Activated naive CD8-positive, alpha-beta T cell treated with anti-CD3 and anti-CD28 coated beads, Interleukin-2, amount 50 U/mL, for 24 hours (primary cell): ENCODE measurements around the gene PDE6G.

Experiments used
- ATAC-seq: fragments of 150-1000 bp; cut with Tn5 transposase; one replicate; pipeline ENCODE4 v1.10.0; 2021
- DNase-seq: peaks from one replicate; pipeline ENCODE4 v3.0.0; 2021
- H3K27ac Mint-ChIP-seq: one replicate; pipeline ENCODE4 v1.8.0; 2021; ENCODE audit warnings: mild to moderate bottlenecking, mixed read lengths
- H3K27me3 Mint-ChIP-seq: one replicate; pipeline ENCODE4 v1.8.0; 2021; ENCODE audit warnings: mixed read lengths
- H3K36me3 Mint-ChIP-seq: one replicate; pipeline ENCODE4 v1.8.0; 2021; ENCODE audit warnings: low read depth, mixed read lengths
- H3K4me1 Mint-ChIP-seq: one replicate; pipeline ENCODE4 v1.8.0; 2021; ENCODE audit warnings: mixed read lengths
- H3K4me3 Mint-ChIP-seq: one replicate; pipeline ENCODE4 v1.8.0; 2021; ENCODE audit warnings: mild to moderate bottlenecking, moderate library complexity, mixed read lengths
- H3K9me3 Mint-ChIP-seq: one replicate; pipeline ENCODE4 v1.8.0; 2021; ENCODE audit warnings: mixed read lengths

Gene PDE6G

DNA sequence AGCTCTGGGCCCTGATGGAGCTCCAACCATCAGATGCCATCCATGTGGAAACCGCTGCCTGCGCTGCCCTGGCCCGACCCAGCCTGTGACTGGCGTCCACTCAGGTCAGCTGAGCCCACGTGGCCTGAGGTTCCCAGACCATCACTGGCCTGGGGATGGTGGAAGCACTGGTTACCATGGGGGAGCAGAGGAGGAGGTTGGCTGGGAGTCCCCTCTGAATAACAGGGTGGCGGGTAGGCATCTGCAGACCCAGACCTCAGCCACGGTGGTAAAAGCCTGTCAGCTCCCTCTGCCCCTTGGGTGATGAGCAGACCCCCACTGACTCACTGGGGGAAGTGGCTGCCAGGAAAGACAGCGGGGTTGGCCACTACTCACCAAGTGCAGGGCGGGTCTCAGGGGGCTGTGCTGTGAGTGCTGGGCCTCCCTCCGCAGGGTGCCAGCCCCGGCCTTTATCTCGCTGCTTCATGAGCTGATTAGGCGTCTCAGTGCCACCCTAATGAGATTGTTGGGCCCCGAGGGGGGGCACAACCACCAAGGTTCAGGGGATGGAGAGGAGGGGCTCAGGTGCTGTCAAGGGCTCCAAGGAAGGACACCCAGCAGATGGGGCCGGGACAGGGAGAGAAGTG lies at the start of gene PDE6G:
Gene PDE6G (minus strand): TSS at position 425 of the 626 bp plus-strand sequence. CDS start 3,237 bp downstream, outside the sequence.
- Mint-ChIP-seq H3K27ac (no peak within 1 kb of the TSS), H3K9me3 (no peaks in the 10 kb centered on the region), H3K27me3 (no peaks in the 10 kb centered on the region), H3K4me1 (peaks cover 12% of the 10 kb centered on the region), H3K4me3 (no peak within 1 kb of the TSS), H3K36me3 (no peaks in the 10 kb centered on the region)
- ATAC-seq, result no peak
- no peak for DNase-seq

DNA sequence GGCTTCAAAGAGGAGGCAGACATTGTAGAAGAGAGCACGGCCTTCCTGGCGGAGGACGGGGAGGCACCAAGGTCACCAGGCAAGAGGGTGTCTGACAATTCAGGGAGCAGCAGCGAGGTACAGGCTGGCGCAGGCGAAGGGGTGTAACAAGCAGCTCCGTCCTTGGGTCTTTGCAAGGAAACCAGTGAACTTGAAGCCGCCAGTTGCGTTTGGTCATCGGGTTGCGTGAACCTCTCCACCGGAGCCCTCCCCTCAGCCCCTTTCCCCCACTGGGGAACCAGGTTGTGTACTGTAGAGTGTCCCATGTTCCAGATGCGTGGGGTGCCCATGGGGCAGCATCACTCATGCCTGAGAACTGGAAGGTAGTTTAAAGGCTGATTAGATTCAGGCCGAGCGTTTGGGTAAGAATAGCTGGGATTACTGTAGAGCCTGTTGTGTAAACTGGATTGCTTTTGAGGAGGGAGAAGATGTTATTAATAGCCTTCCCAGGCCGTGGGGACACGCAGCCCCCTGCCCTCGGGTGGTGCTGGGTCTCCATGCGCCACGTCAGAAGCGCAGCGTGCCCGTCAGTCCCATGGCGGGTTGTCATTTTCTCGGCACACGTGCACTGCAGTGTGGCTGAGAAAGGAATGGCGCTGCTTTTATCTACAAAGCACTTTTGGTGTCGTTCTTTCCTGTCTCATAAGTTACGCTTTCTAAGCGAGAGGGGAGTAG lies 49.3 kb upstream of the PDE6G start:
- no peak for ATAC-seq
- peaks cover 36% of the 10 kb centered on the region for H3K4me1 Mint-ChIP-seq
- H3K9me3 Mint-ChIP-seq, result no peaks in the 10 kb centered on the region
- peak overlapping the region; percentile 49 for H3K4me3 Mint-ChIP-seq
- peaks cover 40% of the 10 kb centered on the region for H3K36me3 Mint-ChIP-seq
- no peaks in the 10 kb centered on the region for H3K27me3 Mint-ChIP-seq
- H3K27ac Mint-ChIP-seq, result peak overlapping the region; percentile 60
- no peak for DNase-seq

DNA sequence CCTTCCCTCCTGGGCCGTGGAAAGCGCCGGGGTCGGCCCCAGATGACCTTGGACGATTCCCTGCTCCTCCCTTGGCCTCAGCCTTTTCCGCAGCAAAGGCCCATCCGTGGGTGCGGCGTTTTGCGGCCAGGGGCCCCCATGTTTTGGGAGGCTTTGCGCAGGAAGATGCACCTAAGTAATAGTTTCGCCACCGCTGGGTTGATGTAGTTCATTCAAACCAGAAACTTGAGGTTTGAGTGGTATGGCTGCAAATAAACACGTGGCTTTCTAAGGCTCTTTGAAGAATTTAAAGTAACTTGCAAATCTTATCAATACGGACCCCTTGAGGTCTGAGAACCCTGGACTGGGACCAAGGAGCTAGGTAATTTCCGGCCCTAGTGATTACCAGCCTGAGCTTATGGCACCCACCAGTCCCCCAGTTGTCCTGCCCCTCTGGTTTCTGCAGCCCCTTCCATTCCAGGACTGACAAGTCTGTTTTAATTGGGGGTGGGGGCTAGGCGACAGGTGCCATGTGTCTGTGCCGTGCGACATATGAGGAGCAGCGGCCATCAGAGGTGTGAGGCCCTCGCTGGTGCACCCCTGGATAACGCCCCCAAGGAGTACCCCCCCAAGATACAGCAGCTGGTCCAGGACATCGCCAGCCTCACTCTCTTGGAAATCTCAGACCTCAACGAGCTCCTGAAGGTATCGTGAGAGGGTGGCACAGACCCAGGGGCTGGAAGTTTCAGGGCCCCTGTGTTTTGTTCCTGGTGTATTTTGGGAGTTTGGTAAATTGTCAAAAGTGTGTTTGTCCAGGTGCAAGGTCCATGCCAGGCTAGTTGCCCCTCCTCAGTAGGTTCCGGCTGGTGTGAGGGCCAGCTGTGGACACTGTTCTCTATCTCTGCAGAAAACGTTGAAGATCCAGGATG lies 47.7 kb upstream of the PDE6G start:
- ATAC-seq (no peak), DNase-seq (no peak)
- Mint-ChIP-seq H3K4me3 (peak overlapping the region; percentile 90), H3K27ac (peak overlapping the region; percentile 77), H3K4me1 (peaks cover 30% of the 10 kb centered on the region), H3K36me3 (peaks cover 42% of the 10 kb centered on the region), H3K9me3 (no peaks in the 10 kb centered on the region), H3K27me3 (no peaks in the 10 kb centered on the region)

DNA sequence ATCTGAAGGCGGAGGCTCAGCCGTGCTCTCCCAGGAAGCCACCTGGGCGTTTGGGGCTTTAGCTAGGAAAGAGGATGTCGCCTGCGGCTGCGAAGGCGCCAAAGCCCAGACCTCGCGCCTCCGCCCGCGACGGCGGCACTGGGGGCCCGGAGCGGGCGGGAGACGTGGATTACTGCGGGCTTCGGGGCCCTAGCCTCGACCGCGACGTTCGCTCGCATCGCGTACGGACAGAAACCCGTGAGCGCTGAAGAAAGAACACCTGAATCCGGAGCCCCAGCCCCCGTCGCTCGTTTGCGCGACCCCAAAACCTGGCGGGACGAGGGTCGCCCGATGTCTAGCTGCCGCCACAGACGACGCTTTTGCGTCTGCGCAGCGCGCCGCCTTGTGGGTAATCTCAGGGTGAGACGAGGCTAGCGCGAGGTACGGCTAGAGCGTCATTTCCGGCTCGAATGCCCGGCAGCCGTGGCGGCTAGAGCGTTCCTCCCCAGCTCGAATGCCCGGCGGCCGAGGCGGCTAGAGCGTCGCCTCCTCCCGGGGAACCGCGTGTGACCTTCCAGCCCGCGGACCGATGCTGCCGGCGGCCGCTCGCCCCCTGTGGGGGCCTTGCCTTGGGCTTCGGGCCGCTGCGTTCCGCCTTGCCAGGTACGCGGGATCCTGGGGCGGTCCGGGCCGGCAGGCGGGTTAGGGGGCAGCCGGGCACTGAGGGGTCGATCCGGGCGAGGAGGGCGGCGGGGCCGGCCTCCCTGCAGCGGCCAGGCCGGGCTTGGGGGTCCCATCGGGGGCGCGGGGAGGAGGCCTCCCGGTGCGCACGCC lies 46.8 kb upstream of the PDE6G start, which contains the start of gene MRPL12:
Gene MRPL12 (plus strand): TSS at position 434 of the 813 bp plus-strand sequence. CDS start 135 bp downstream, at position 569.
- no peaks in the 10 kb centered on the region for H3K9me3 Mint-ChIP-seq
- H3K36me3 Mint-ChIP-seq, result peaks cover 50% of the 10 kb centered on the region
- H3K27me3 Mint-ChIP-seq, result no peaks in the 10 kb centered on the region
- H3K4me1 Mint-ChIP-seq, result peaks cover 30% of the 10 kb centered on the region
- DNase-seq (peak; percentile 93), ATAC-seq (peak; percentile 85)
- peak within 1 kb of the TSS; percentile 90 for H3K4me3 Mint-ChIP-seq
- H3K27ac Mint-ChIP-seq, result peak within 1 kb of the TSS; percentile 95

DNA sequence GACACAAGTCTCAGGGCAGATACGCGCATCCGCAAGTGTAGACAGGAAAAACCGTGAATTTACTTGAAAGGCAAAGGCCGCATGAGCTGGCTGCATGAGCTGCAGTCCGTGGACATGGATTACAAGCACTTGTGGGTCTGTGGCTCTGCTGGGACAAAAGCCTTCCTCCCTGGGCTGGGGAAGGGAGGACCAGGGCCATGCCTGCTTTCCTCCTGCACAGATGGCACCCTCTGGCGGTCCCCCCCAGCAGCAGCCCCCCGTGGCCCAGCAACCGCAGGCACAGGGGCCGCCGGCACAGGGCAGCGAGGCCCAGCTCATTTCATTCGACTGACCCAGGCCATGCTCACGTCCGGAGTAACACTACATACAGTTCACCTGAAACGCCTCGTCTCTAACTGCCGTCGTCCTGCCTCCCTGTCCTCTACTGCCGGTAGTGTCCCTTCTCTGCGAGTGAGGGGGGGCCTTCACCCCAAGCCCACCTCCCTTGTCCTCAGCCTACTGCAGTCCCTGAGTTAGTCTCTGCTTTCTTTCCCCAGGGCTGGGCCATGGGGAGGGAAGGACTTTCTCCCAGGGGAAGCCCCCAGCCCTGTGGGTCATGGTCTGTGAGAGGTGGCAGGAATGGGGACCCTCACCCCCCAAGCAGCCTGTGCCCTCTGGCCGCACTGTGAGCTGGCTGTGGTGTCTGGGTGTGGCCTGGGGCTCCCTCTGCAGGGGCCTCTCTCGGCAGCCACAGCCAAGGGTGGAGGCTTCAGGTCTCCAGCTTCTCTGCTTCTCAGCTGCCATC lies 45.1 kb upstream of the PDE6G start:
- Mint-ChIP-seq H3K27ac (peak overlapping the region; percentile 95), H3K4me1 (peaks cover 30% of the 10 kb centered on the region), H3K27me3 (no peaks in the 10 kb centered on the region), H3K4me3 (peak overlapping the region; percentile 90), H3K9me3 (no peaks in the 10 kb centered on the region), H3K36me3 (peaks cover 52% of the 10 kb centered on the region)
- ATAC-seq, result peak; percentile 20
- peak; percentile 38 for DNase-seq

DNA sequence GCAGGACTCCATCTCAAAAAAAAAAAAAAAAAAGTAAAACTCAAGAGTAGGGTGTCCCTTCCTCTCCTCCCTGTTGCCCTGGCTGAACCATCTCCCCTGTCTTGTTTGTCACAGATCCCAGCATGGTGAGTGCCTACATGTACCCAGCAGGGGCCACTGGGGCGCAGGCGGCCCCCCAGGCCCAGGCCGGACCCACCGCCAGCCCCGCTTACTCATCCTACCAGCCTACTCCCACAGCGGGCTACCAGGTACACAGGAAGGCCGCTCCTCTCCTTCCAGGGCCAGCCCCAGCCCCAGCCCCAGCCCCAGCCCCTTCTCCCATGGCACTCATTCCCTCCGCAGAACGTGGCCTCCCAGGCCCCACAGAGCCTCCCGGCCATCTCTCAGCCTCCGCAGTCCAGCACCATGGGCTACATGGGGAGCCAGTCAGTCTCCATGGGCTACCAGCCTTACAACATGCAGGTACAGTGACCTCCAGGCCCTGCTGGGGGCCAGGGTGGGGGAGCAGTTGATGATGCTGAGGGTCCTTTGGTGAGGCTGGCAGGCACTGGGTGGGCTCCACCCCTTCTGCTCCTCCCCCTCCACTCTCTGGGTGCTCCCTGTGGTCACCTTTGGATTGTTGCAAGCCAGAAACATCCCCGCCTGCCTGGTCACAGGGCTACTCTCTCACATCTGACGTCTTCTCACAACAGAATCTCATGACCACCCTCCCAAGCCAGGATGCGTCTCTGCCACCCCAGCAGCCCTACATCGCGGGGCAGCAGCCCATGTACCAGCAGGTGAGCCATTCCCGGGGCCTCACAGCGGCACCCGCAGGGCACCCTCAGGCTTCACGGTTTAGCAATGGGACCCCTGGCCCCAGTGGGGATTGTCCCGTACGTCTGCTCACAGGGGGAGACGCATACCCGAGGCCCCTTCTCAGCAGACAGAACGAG lies 44.3 kb upstream of the PDE6G start:
- ATAC-seq (no peak), DNase-seq (no peak)
- Mint-ChIP-seq H3K9me3 (no peaks in the 10 kb centered on the region), H3K27ac (peak overlapping the region; percentile 8), H3K36me3 (peaks cover 45% of the 10 kb centered on the region), H3K4me1 (peaks cover 24% of the 10 kb centered on the region), H3K27me3 (no peaks in the 10 kb centered on the region), H3K4me3 (peak overlapping the region; percentile 90)

DNA sequence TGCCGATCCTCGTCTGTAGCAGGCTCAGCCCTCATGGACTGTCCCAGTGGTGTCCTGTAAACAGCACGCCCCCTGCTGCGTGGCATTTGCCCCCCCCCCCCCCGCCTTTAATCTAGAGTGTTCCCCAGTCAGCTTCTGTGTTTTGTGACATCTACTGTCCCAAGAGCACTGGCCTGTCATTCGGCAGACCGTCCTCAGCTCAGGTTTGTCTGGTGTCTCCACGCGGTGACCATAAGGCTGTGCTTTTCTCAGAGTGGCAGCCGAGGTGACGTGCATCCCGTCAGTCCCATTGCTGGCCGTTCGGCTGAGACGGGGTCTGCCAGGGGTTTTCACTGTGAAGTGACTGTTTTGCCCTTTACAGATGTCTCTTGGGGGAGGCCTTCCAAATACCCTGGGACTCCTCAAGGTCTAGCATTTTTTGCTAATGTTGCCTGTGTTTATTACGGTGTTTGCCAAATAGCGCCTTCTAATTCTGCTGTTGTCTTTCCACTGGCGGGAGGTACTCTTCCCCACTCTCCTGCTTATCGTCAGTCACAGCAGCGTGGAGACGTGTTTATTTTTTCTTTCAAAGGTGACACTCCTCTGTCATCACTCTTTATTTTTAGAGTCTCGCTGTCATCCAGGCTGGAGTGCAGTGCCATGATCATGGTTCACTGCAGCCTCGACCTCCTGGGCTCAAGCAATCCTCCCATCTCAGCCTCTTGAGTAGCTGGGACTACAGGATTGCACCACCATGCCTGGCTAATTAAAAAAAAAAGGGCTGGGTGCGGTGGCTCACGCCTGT lies 41.1 kb upstream of the PDE6G start:
- Mint-ChIP-seq H3K36me3 (peaks cover 33% of the 10 kb centered on the region), H3K27ac (no peak overlapping the region), H3K27me3 (no peaks in the 10 kb centered on the region), H3K9me3 (no peaks in the 10 kb centered on the region), H3K4me3 (no peak overlapping the region), H3K4me1 (peaks cover 15% of the 10 kb centered on the region)
- DNase-seq, result no peak
- no peak for ATAC-seq

DNA sequence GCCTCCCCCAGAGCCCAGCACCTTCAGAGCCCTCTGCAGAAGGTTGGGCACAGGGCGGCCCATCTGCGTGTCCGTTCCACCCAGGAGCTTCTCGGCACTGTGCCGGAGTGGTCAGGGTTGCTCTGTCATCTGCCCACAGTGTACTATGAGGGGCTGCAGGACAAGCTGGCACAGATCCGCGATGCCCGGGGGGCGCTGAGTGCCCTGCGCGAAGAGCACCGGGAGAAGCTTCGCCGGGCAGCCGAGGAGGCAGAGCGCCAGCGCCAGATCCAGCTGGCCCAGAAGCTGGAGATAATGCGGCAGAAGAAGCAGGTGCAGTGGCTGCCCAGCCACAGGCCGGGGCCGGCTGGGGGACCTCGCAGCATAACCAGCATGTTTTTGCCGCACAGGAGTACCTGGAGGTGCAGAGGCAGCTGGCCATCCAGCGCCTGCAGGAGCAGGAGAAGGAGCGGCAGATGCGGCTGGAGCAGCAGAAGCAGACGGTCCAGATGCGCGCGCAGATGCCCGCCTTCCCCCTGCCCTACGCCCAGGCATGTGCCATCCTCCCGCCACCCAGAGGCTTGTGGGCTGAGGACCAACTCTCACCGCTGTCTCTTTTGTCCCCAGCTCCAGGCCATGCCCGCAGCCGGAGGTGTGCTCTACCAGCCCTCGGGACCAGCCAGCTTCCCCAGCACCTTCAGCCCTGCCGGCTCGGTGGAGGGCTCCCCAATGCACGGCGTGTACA lies 40.0 kb upstream of the PDE6G start:
- Mint-ChIP-seq H3K27me3 (no peaks in the 10 kb centered on the region), H3K4me3 (no peak overlapping the region), H3K36me3 (peaks cover 32% of the 10 kb centered on the region), H3K27ac (no peak overlapping the region), H3K9me3 (no peaks in the 10 kb centered on the region), H3K4me1 (peaks cover 8% of the 10 kb centered on the region)
- ATAC-seq (no peak), DNase-seq (no peak)

DNA sequence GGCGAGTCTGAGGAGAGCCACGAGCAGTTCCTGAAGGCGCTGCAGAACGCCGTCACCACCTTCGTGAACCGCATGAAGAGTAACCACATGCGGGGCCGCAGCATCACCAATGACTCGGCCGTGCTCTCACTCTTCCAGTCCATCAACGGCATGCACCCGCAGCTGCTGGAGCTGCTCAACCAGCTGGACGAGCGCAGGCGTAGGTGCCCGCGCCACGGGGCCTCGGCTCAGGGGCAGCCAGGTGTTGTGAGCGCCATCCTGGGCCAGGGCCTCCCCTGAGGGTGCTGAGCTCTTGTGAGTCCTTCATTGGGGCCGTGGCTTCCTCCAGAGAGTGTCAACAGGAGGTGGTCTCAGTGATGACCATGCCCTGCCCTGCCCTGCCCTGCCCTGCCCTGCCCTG lies 39.5 kb upstream of the PDE6G start:
- Mint-ChIP-seq H3K27me3 (no peaks in the 10 kb centered on the region), H3K4me3 (no peak overlapping the region), H3K36me3 (peaks cover 29% of the 10 kb centered on the region), H3K9me3 (no peaks in the 10 kb centered on the region), H3K27ac (no peak overlapping the region), H3K4me1 (peaks cover 3% of the 10 kb centered on the region)
- no peak for ATAC-seq
- no peak for DNase-seq

DNA sequence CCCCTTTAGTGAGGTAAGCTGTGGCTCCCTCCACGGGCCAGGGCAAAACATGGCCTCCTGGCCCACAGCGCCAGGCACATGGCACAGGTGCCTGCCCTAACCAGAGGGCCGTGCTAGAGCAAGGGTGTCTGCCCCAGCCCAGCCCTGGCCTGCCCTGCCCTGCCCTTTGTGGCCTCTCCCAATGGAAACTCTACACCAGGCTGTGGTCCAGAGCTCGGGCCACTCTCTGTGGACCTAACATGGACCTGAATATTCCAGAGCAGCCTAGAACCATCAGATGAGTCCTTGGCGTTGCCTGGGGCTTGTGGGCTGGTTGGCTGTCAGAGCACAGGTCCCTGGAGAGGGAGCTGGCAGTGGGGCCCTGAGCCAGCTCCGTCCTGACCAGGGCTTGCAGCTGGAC lies 38.9 kb upstream of the PDE6G start:
- ATAC-seq (no peak), DNase-seq (no peak)
- no peak overlapping the region for H3K4me3 Mint-ChIP-seq
- H3K27ac Mint-ChIP-seq, result no peak overlapping the region
- no peaks in the 10 kb centered on the region for H3K27me3 Mint-ChIP-seq
- H3K36me3 Mint-ChIP-seq, result peaks cover 29% of the 10 kb centered on the region
- no peaks in the 10 kb centered on the region for H3K9me3 Mint-ChIP-seq
- H3K4me1 Mint-ChIP-seq, result no peaks in the 10 kb centered on the region

DNA sequence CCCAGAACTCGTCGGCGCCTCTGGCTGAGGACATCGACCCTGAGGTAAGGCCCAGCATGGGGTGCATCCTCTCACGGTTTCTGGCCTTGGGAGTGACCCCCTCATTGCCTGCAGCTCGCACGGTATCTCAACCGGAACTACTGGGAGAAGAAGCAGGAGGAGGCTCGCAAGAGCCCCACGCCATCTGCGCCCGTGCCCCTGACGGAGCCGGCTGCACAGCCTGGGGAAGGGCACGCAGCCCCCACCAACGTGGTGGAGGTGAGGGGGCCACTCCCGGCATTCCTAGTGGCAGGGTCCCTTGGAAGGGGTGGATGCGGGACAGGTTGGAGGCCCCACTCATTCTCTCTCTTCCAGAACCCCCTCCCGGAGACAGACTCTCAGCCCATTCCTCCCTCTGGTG lies 38.5 kb upstream of the PDE6G start:
- Mint-ChIP-seq H3K27me3 (no peaks in the 10 kb centered on the region), H3K9me3 (no peaks in the 10 kb centered on the region), H3K27ac (no peak overlapping the region), H3K36me3 (peaks cover 29% of the 10 kb centered on the region), H3K4me3 (no peak overlapping the region), H3K4me1 (no peaks in the 10 kb centered on the region)
- DNase-seq (no peak), ATAC-seq (no peak)
